Mucosa of rectum (tissue), 2 donors: ENCODE data around the gene PPWD1.
"Not testable (repeated sequence)": the region's sequence is repeated elsewhere in the genome, so short reads cannot be mapped to it uniquely, and the experiment has no call there.

Experiments used
- H3K27ac ChIP-seq, 2 donors: one replicate each; pipeline ENCODE4 v1.7.0; 2013; ENCODE audit warnings: inconsistent platforms in 2 of 2, low read depth in 2 of 2, low read length in 2 of 2
- H3K27me3 ChIP-seq, 2 donors: one replicate each; pipeline ENCODE4 v1.7.0; 2013; ENCODE audit warnings: low read length in 2 of 2; ENCODE audit not compliant: control insufficient read depth in 2 of 2, insufficient read depth in 2 of 2
- H3K36me3 ChIP-seq, 2 donors: one replicate each; pipeline ENCODE4 v1.7.0; 2013; ENCODE audit warnings: low read length in 2 of 2; ENCODE audit not compliant: control insufficient read depth in 2 of 2, insufficient read depth in 2 of 2
- H3K4me1 ChIP-seq, 2 donors: one replicate each; pipeline ENCODE4 v1.7.0; 2013; ENCODE audit warnings: low read length in 2 of 2, mild to moderate bottlenecking in 1 of 2; ENCODE audit not compliant: control insufficient read depth in 2 of 2, insufficient read depth in 2 of 2
- H3K4me3 ChIP-seq, 2 donors: one replicate each; pipeline ENCODE4 v1.7.0; 2013; ENCODE audit warnings: low read length in 2 of 2
- H3K9ac ChIP-seq, 2 donors: one replicate each; pipeline ENCODE4 v1.7.0; 2013; ENCODE audit warnings: low read length in 2 of 2, low read depth in 1 of 2, mild to moderate bottlenecking in 1 of 2
- H3K9me3 ChIP-seq, 2 donors: one replicate each; pipeline ENCODE4 v1.7.0; 2013; ENCODE audit warnings: low read length in 2 of 2; ENCODE audit not compliant: control insufficient read depth in 2 of 2
- donor health status: healthy.
- donor health status: Normal muscosa, but diverticular disease.

Gene PPWD1

DNA sequence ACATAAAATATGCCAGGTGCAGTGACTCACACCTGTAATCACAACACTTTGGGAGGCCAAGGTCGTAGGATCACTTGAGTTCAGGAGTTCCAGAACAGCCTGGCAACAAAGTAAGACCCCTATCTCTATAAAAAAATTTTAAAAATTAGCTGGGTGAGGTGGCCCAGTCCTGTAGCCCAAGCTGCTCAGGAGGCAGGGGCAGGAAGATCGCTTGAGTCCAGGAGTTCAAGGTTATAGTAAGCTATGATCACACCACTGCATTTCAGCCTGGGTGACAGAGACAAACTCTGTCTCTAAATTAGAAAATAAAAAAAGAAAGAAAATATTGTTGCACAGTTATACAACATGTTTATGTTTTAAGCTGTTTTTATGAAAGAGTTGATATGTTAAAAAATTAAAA lies 6.9 kb upstream of the PPWD1 start:
- Histone ChIP-seq H3K4me1 (no peaks in the 10 kb centered on the region), H3K36me3 (no peaks in the 10 kb centered on the region), H3K27me3 (no peaks in the 10 kb centered on the region), H3K4me3 (no peak overlapping the region), H3K9ac (no peak overlapping the region), H3K27ac (no peak overlapping the region), H3K9me3 (no peaks in the 10 kb centered on the region)

DNA sequence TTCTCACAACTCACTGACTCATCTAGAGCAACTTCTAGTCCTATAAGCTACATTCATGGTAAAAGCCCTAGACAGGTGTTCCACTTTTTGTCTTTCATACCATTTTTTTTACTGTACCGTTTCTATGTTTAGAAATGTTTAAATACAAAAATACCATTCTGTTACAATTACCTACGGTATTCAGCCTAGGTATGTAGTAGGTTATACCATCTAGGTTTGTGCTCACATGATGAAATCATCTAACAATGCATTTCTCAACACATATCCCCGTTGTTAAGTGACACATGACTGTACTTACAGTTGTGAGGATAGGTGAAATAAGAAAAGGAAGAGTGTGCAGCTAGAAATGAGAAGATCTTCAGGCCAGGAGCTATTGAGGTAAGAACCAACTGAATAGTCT lies 6.4 kb upstream of the PPWD1 start:
- H3K27me3 ChIP-seq, result no peaks in the 10 kb centered on the region
- H3K4me3 ChIP-seq, result no peak overlapping the region
- no peaks in the 10 kb centered on the region for H3K9me3 ChIP-seq
- H3K36me3 ChIP-seq, result no peaks in the 10 kb centered on the region
- peaks cover 0 to under 1% of the 10 kb centered on the region in 2 donors for H3K4me1 ChIP-seq
- no peak overlapping the region for H3K27ac ChIP-seq
- H3K9ac ChIP-seq, result no peak overlapping the region

DNA sequence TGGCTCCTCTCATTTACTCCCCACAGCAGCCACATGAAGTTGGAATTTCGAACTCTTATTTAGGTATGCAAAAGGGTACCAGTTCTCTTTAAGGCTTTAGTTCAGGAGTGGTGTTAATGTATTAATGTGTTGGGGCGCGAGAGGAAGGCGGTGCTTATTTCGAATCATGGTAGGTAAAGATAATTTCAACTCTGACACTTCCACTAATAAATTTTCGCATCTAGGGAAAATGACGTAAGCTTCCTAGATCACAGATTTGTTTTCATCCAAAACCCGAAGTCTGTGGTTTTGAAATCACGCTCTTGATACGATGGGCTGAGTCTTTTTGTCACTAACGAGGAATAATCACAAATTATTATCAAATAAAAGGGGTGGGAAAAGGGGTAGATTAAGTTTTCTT lies 681 bp downstream of the PPWD1 start:
- Histone ChIP-seq H3K4me3 (peak overlapping the region; percentile 88 to 99), H3K27ac (peak overlapping the region; percentile 94 to 95), H3K27me3 (no peaks in the 10 kb centered on the region), H3K4me1 (peaks cover 16 to 21% of the 10 kb centered on the region in 2 donors), H3K9me3 (no peaks in the 10 kb centered on the region), H3K36me3 (peaks cover 2 to 7% of the 10 kb centered on the region in 2 donors), H3K9ac (peak overlapping the region; percentile 73 to 96)

DNA sequence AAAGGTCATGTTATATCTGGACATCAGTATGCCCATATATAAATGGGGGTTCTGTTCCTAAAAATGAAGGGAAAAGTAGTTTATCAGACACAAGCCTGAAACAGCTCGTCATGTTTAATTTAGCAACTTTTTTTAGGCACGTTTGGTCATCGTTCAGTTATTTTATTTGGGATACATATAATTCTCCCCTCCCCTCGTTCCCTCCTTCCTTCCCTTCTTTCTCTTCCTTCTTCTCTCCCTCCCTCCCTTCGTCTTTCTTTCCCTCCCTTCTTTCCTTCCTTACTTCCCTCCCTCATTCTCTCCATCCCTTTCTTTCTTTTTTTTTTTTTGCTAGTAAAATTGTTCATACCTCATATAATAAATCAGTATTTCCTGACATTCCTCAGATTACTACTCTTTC lies 3.4 kb downstream of the PPWD1 start:
- peaks cover 16 to 21% of the 10 kb centered on the region in 2 donors for H3K4me1 ChIP-seq
- no peaks in the 10 kb centered on the region for H3K9me3 ChIP-seq
- peaks cover 2 to 10% of the 10 kb centered on the region in 2 donors for H3K36me3 ChIP-seq
- no peak overlapping the region for H3K27ac ChIP-seq
- H3K4me3 ChIP-seq, result no peak overlapping the region
- H3K27me3 ChIP-seq, result no peaks in the 10 kb centered on the region
- H3K9ac ChIP-seq, result no peak overlapping the region

DNA sequence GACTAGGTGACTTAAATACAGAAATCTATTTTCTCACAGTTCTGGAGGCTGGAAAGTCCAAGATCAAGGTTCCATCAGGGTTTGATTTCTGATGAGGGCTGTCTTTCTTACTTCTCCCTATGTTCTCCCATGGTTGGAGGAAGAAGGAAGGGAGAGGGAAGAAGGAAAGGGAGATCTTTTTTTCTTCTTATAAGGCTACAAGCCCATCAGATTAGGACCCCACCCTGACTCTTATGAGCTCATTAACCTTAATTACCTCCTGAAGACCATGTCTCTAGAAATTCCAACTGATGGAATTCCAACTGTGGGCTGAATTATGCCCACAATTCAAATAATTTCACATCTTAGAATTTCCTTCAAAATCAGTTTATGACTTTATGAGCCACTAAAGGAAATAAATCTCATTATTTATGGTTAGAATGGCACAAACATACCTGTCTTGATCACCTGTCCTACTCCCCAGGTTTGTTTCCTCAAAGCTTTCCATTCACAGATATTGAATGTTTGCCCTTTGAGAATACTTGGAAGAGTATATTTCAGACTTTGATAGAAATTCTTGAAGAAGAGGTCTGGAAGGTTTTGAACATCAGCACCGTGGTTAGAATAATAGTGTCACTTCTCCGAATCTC lies 7.6 kb downstream of the PPWD1 start:
- Histone ChIP-seq H3K27me3 (no peaks in the 10 kb centered on the region), H3K9ac (no peak overlapping the region), H3K9me3 (no peaks in the 10 kb centered on the region), H3K4me1 (no peaks in the 10 kb centered on the region), H3K27ac (no peak overlapping the region), H3K36me3 (peaks cover 16 to 28% of the 10 kb centered on the region in 2 donors), H3K4me3 (no peak overlapping the region)

DNA sequence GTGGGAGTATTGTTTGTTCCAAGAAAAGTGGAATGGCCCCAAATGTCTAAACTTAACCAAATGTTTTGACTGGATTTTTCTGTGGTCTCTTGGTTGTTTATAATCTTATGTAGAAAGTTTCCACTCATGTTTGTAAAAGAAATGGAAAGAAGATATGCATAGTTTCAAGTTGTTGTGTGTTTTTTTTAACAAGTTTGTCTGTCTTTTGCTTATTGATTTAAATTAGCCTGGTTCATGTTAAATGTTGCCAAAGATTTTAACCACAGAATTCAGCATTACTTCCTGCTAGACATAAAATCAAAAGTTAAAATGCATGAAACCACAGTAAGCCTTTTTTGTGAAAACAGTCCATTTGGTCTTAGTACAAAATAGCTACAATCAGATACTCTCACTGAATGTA lies 14.0 kb downstream of the PPWD1 start:
- no peaks in the 10 kb centered on the region for H3K27me3 ChIP-seq
- H3K4me1 ChIP-seq, result no peaks in the 10 kb centered on the region
- H3K36me3 ChIP-seq, result peaks cover 20 to 46% of the 10 kb centered on the region in 2 donors
- H3K9ac ChIP-seq, result no peak overlapping the region
- H3K9me3 ChIP-seq, result no peaks in the 10 kb centered on the region
- H3K27ac ChIP-seq, result no peak overlapping the region
- H3K4me3 ChIP-seq, result no peak overlapping the region

DNA sequence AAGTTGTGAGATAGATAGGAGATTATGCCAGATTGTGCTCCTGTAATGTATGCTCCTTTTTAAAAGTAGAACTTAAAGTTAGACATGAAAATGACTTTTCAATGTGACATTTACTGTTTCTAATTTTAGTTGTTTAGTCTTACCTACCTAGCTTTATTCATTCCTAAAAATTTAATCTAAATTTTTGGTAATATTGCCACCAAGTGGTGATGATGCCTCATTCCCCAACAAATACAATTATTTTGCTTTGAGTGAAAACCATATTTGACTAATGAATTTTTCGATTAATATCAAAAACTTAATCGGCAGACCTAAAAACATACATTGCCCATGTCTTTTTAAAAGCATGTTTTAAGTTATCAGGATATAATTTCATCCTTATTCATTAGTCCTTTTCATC lies 25.6 kb downstream of the PPWD1 start:
- Histone ChIP-seq H3K9ac (no peak overlapping the region), H3K27me3 (no peaks in the 10 kb centered on the region), H3K4me3 (no peak overlapping the region), H3K36me3 (peaks cover 56 to 64% of the 10 kb centered on the region in 2 donors), H3K9me3 (no peaks in the 10 kb centered on the region), H3K4me1 (no peaks in the 10 kb centered on the region), H3K27ac (no peak overlapping the region)

DNA sequence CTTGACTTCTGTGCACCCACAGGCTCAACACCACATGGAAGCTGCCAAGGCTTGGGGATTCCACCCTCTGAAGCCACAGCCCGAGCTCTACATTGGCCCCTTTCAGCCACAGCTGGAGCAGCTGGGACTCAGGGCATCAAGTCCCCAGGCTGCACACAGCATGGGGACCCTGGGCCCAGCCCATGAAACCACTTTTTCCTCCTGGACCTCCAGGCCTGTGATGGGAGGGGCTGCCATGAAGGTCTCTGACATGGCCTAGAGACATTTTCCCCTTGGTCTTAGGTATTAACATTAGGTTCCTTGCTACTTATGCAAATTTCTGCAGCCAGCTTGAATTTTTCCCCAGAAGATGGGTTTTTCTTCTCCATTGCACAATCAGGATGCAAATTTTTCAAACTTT lies 38.7 kb downstream of the PPWD1 start:
- H3K36me3 ChIP-seq, result peaks cover 56 to 58% of the 10 kb centered on the region in 2 donors
- H3K27ac ChIP-seq, H3K9me3 ChIP-seq, H3K27me3 ChIP-seq, H3K9ac ChIP-seq, H3K4me1 ChIP-seq, H3K4me3 ChIP-seq: not testable (repeated sequence)

DNA sequence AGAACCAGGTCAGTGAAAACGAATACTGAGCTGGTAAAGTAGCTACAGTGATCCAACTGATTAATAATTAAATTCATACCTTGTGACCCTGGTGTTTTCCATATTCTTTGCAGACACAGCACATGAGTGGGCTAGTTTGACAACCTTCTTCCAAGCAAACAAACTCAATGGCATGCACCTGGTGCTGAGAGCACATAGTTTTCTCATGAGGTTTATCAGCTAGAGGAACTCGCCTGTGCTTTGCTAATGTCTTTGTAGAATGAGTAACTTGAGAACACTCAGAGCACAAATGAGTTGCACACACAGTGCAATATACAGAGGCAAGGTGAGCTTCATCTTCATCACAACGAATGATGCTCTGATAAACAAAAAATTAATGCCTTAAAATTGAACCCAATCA lies 48.4 kb downstream of the PPWD1 start:
- Histone ChIP-seq H3K27me3 (no peaks in the 10 kb centered on the region), H3K4me3 (no peak overlapping the region), H3K36me3 (peaks cover 56 to 67% of the 10 kb centered on the region in 2 donors), H3K4me1 (no peaks in the 10 kb centered on the region), H3K27ac (no peak overlapping the region), H3K9me3 (no peaks in the 10 kb centered on the region), H3K9ac (no peak overlapping the region)

DNA sequence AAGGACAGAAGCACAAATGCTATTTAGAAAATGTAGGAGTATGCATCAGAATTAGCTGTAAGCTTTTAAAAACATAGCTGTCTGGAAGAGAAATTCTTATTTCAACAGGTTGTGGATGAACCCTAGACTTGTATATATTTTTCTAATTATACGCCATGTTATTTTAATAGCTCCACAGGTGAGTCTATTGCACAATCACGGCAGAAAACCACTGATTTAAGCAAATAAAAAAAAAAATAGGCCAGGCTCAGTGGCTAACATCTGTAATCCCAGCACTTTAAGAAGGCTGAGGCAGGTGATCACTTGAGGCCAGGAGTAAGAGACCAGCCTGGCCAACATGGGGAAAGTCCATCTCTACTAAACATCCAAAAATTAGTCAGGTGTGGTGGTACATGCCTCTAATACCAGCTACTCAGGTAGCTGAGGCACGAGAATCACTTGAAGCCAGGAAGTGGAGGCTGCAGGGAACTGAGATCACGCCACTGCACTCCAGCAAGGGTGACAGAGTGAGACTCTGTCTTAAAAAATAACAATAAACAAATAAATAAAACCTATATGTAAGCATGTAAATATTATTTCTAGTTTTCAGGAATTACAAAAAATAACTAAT lies 49.3 kb downstream of the PPWD1 start:
- H3K4me1 ChIP-seq, result no peaks in the 10 kb centered on the region
- H3K9me3 ChIP-seq, result no peaks in the 10 kb centered on the region
- no peak overlapping the region for H3K9ac ChIP-seq
- no peak overlapping the region for H3K4me3 ChIP-seq
- no peaks in the 10 kb centered on the region for H3K27me3 ChIP-seq
- H3K27ac ChIP-seq, result no peak overlapping the region
- H3K36me3 ChIP-seq, result peaks cover 48 to 59% of the 10 kb centered on the region in 2 donors
